K562 (cell line): Measurements from ENCODE around the gene ZNRF2.

Experiments used
- HDGF ChIP-seq: fragments of 450-650 bp; IDR thresholded peaks from 2 replicates; pipeline ENCODE4 v1.6.1; 2016
- IRF2 ChIP-seq: sonication (generic); formaldehyde crosslinking; IDR thresholded peaks from 2 replicates; pipeline ENCODE4 v1.8.1; 2022; ENCODE audit warnings: mild to moderate bottlenecking, missing genetic modification reagents
- NFIC ChIP-seq: fragments of 450-650 bp; IDR thresholded peaks from 2 replicates; pipeline ENCODE4 v1.6.1; 2017; ENCODE audit warnings: mild to moderate bottlenecking, inconsistent platforms
- SMC3 ChIP-seq: conservative IDR thresholded peaks from 2 replicates; pipeline ENCODE4 v1.6.1; 2011; ENCODE audit warnings: low read depth, low read length, improper control_type of control experiment; ENCODE audit not compliant: insufficient read depth
- THRB ChIP-seq: fragments of 450-650 bp; formaldehyde crosslinking; conservative IDR thresholded peaks from 2 replicates; pipeline ENCODE4 v1.4.0; 2022; ENCODE audit warnings: mild to moderate bottlenecking, missing genetic modification characterization
- ZNF609 ChIP-seq: sonication (generic); formaldehyde crosslinking; IDR thresholded peaks from 2 replicates; pipeline ENCODE4 v1.8.1; 2023; ENCODE audit warnings: missing genetic modification reagents, mild to moderate bottlenecking, borderline replicate concordance

GRCh38 chr7:30411897-30412296 is 127.5 kb downstream of the ZNRF2 start:
- no peak for TF ChIP-seq HDGF
- TF ChIP-seq NFIC, result no peak
- no peak for TF ChIP-seq IRF2 (CRISPR knock-in tag)
- no peak for TF ChIP-seq THRB (CRISPR knock-in tag)
- TF ChIP-seq SMC3, result no peak
- TF ChIP-seq ZNF609, result no peak
